ENCODE measurements around the gene DSEL. TPM values are rescaled to one million over a fixed set of nuclear protein-coding genes. Genes with fewer than 3 reads are reported as not detected.

Gene DSEL
- 0.37 to 0.62 TPM (median 0.43 TPM) in 5 replicates for total RNA-seq (2022; extraction: Qiagen RNA extraction)

DNA sequence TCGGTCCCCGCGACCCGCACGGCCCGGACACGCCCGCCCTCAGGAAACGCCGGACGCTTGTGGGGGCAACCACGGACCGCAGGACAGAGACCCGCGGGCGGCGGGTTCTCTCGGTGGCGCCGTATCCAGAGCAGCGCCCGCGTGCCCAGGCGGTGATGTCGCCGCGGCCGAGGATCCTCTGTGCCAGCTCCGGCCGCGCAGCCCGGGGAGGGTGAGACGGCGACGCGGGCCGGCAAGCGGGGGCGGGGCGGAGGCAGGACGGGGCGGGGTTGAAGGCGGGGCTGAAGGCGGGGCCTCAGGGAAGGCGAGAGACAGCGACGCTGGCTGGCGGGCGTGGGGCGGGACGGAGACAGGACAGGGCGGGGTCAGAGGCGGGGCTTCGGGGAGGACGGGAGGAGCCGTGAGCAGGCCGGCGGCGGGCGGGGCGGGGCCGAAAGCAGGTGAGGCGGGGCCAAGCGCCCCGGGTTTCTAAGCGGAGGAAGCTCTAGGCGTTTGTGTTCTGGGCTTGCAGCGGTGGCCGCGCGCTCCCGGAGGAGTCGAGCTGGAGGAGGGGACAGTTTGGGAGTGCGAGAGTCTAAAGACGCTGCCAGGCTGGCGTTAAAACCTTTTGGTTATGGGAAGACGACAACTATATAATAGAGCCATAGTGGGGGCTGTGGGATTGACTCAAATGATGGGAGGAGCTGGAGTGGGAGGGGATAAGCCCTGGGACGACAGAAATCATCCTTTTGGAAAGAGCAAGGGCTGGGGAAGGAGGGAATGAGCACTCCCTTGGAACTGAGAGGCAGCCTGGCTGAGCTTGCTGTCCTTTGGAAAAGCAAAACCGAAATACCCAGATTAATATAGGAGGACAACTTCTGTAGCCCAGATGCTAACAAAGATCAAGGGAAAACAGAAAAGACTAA, at the start of gene DSEL:
Gene DSEL (minus strand): TSS at position 182 of the 905 bp plus-strand sequence. CDS start 2,112 bp downstream, outside the sequence.

All from A549 treated with Hydrocortisone at 1 μM for 4 hours (cell line).